Smooth muscle cell (in vitro differentiated cells): ENCODE measurements around the gene KCTD16. TPM values are rescaled to one million over a fixed set of nuclear protein-coding genes. Genes with fewer than 3 reads are reported as not detected.

ENCODE experiments used
- DNase-seq: peaks from one replicate; lab custom pipeline; 2025; ENCODE audit not compliant: unreplicated experiment; lab: John Stamatoyannopoulos, UW
- H2AFZ ChIP-seq: fragments of 200-600 bp; sonication (generic); 2 replicates; pipeline ENCODE4 v1.6.0; 2016; ENCODE audit warnings: antibody characterized with exemption, low read depth, mild to moderate bottlenecking
- H3F3A ChIP-seq: fragments of 200-600 bp; sonication (generic); 2 replicates; pipeline ENCODE4 v1.6.0; 2017; ENCODE audit warnings: antibody characterized with exemption, low read depth
- H3K27ac ChIP-seq: fragments of 200-600 bp; sonication (generic); 2 replicates; pipeline ENCODE4 v1.5.1; 2016; ENCODE audit warnings: low read depth, mild to moderate bottlenecking
- H3K27me3 ChIP-seq: fragments of 200-600 bp; sonication (generic); 2 replicates; pipeline ENCODE4 v1.6.1; 2016; ENCODE audit warnings: low read depth, mild to moderate bottlenecking
- H3K36me3 ChIP-seq: fragments of 200-600 bp; sonication (generic); 2 replicates; pipeline ENCODE4 v1.5.1; 2016; ENCODE audit warnings: low read depth
- H3K4me1 ChIP-seq: fragments of 200-600 bp; sonication (generic); 2 replicates; pipeline ENCODE4 v1.5.1; 2016; ENCODE audit warnings: low read depth
- H3K4me2 ChIP-seq: fragments of 200-600 bp; sonication (generic); 2 replicates; pipeline ENCODE4 v1.6.0; 2016; ENCODE audit warnings: mild to moderate bottlenecking
- H3K4me3 ChIP-seq: fragments of 200-600 bp; sonication (generic); 2 replicates; pipeline ENCODE4 v1.5.1; 2016; ENCODE audit warnings: mild to moderate bottlenecking
- H3K79me2 ChIP-seq: fragments of 200-600 bp; sonication (generic); 2 replicates; pipeline ENCODE4 v1.6.0; 2016; ENCODE audit warnings: low read depth, mild to moderate bottlenecking
- H3K9ac ChIP-seq: fragments of 200-600 bp; sonication (generic); 2 replicates; pipeline ENCODE4 v1.6.0; 2016; ENCODE audit warnings: low read depth
- H3K9me3 ChIP-seq: fragments of 200-600 bp; sonication (generic); replicated peaks from 2 replicates; pipeline ENCODE4 v1.5.1; 2016; ENCODE audit warnings: low read depth
- H4K20me1 ChIP-seq: fragments of 200-600 bp; sonication (generic); 2 replicates; pipeline ENCODE4 v1.6.0; 2016; ENCODE audit warnings: low read depth
- CTCF ChIP-seq: fragments of 200-600 bp; sonication (generic); IDR thresholded peaks from 2 replicates; pipeline ENCODE4 v1.5.1; 2017; ENCODE audit warnings: borderline replicate concordance, mild to moderate bottlenecking, antibody characterized with exemption; ENCODE audit not compliant: insufficient read depth, poor library complexity, severe bottlenecking
- WGBS: methylation state at CpG from one replicate; pipeline ENCODE4 v1.1.7; 2016; ENCODE audit warnings: low lambda C conversion rate; 5-methylcytosine and 5-hydroxymethylcytosine counted together
- polyA plus RNA-seq: library from polyadenylated mRNA; unstranded; fragments of >200 nt; fragmentation: Nextera tagmentation; extraction: Ambion mirVana; gene quantifications from 2 replicates; pipeline ENCODE4 v1.2.1, GENCODE V29; 2016
- total RNA-seq: library from RNA; depleted of rRNA; stranded (reverse); fragments of >200 nt; gene quantifications from 2 replicates; pipeline ENCODE4 v1.2.3, GENCODE V29; 2014

The KCTD16 gene
- total and polyA plus RNA-seq, 2 experiments from 2014 or later: 1.6 to 11.1 TPM

GRCh38 chr5:144361406-144361805 lies 190.7 kb downstream of the KCTD16 start:
- Histone ChIP-seq H3F3A (no peaks in the 10 kb centered on the region), H3K27me3 (no peaks in the 10 kb centered on the region), H3K27ac (no peak overlapping the region), H3K36me3 (no peaks in the 10 kb centered on the region), H2AFZ (no peak overlapping the region), H3K9me3 (no peaks in the 10 kb centered on the region), H3K4me1 (no peaks in the 10 kb centered on the region), H3K4me3 (no peak overlapping the region), H3K9ac (no peak overlapping the region), H4K20me1 (peaks cover 71% of the 10 kb centered on the region), H3K79me2 (no peaks in the 10 kb centered on the region), H3K4me2 (no peak overlapping the region)
- WGBS: 79% methylated on average over 2 of the region's 2 CpGs
- TF ChIP-seq CTCF: no peak
- DNase-seq: no peak

GRCh38 chr5:144365885-144366284 lies 195.2 kb downstream of the KCTD16 start:
- no peaks in the 10 kb centered on the region for H3K4me1 ChIP-seq
- no peaks in the 10 kb centered on the region for H3K36me3 ChIP-seq
- H3K9me3 ChIP-seq: no peaks in the 10 kb centered on the region
- no peaks in the 10 kb centered on the region for H3F3A ChIP-seq
- H3K79me2 ChIP-seq: no peaks in the 10 kb centered on the region
- peaks cover 83% of the 10 kb centered on the region for H4K20me1 ChIP-seq
- H3K27me3 ChIP-seq: no peaks in the 10 kb centered on the region
- TF ChIP-seq CTCF: no peak
- no peak overlapping the region for H3K4me2 ChIP-seq
- no peak for DNase-seq
- no peak overlapping the region for H3K9ac ChIP-seq
- H3K4me3 ChIP-seq: no peak overlapping the region
- no peak overlapping the region for H3K27ac ChIP-seq
- no peak overlapping the region for H2AFZ ChIP-seq

GRCh38 chr5:144367991-144368390 lies 197.3 kb downstream of the KCTD16 start:
- no peaks in the 10 kb centered on the region for H3F3A ChIP-seq
- no peak for TF ChIP-seq CTCF
- no peaks in the 10 kb centered on the region for H3K79me2 ChIP-seq
- H3K27me3 ChIP-seq: no peaks in the 10 kb centered on the region
- H3K36me3 ChIP-seq: no peaks in the 10 kb centered on the region
- no peaks in the 10 kb centered on the region for H3K4me1 ChIP-seq
- no peak overlapping the region for H3K4me2 ChIP-seq
- no peak overlapping the region for H2AFZ ChIP-seq
- no peak overlapping the region for H3K9ac ChIP-seq
- peaks cover 87% of the 10 kb centered on the region for H4K20me1 ChIP-seq
- H3K27ac ChIP-seq: no peak overlapping the region
- no peaks in the 10 kb centered on the region for H3K9me3 ChIP-seq
- 95% methylated on average over 3 of the region's 3 CpGs for WGBS
- DNase-seq: no peak
- H3K4me3 ChIP-seq: no peak overlapping the region

- WGBS: 63% methylated on average over 4 of the region's 4 CpGs
- H3K36me3 ChIP-seq: no peaks in the 10 kb centered on the region
- no peaks in the 10 kb centered on the region for H3K4me1 ChIP-seq
- TF ChIP-seq CTCF: no peak
- H3K9ac ChIP-seq: no peak overlapping the region
- H3F3A ChIP-seq: no peaks in the 10 kb centered on the region
- no peak overlapping the region for H3K4me2 ChIP-seq
- no peaks in the 10 kb centered on the region for H3K27me3 ChIP-seq
- H3K79me2 ChIP-seq: no peaks in the 10 kb centered on the region
- no peak overlapping the region for H3K27ac ChIP-seq
- no peak for DNase-seq
- H3K9me3 ChIP-seq: no peaks in the 10 kb centered on the region
- H4K20me1 ChIP-seq: peaks cover 88% of the 10 kb centered on the region
- no peak overlapping the region for H2AFZ ChIP-seq
- H3K4me3 ChIP-seq: no peak overlapping the region
These were observed 197.9 kb downstream of the KCTD16 start for GRCh38 chr5:144368556-144368955.
